Tibial artery (tissue), 4 donors: Measurements from ENCODE around the gene SLC38A6.

Source experiments
- DNase-seq, 2 donors: peaks; one replicate each; pipeline ENCODE4 v3.0.0-alpha.2; 2019
- H3K27ac ChIP-seq, 2 donors: fragments of 200-600 bp; sonication (generic) in 1 of 2; 1 replicate in 1 of 2; 2 replicates in 1 of 2; pipeline ENCODE4 v1.5.1; 2018 to 2019; ENCODE audit warnings: mild to moderate bottlenecking in 1 of 2
- H3K27me3 ChIP-seq, 2 donors: fragments of 200-600 bp; sonication (generic) in 1 of 2; one replicate each; pipeline versions ENCODE4 v1.5.1 to v1.6.0; 2016 to 2019
- H3K36me3 ChIP-seq, 3 donors: fragments of 200-600 bp; sonication (generic) in 2 of 3; one replicate each; pipeline ENCODE4 v1.5.1; 2016 to 2019; ENCODE audit warnings: mild to moderate bottlenecking in 2 of 3
- H3K4me1 ChIP-seq, 4 donors: fragments of 200-600 bp; sonication (generic) in 2 of 4; 1 replicate in 3 of 4; 2 replicates in 1 of 4; pipeline ENCODE4 v1.5.1; 2016 to 2019
- H3K4me3 ChIP-seq, 2 donors: fragments of 200-600 bp; sonication (generic) in 1 of 2; 1 replicate in 1 of 2; 2 replicates in 1 of 2; pipeline ENCODE4 v1.5.1; 2018 to 2019; ENCODE audit warnings: mild to moderate bottlenecking in 2 of 2
- H3K9me3 ChIP-seq, 3 donors: fragments of 200-600 bp; sonication (generic) in 1 of 3; one replicate each; pipeline ENCODE4 v1.5.1; 2016 to 2019
- intact Hi-C: fragments of 100-400 bp; cut with DNase I; formaldehyde crosslinking; loops from one replicate; pipeline ENCODE4 v1.15.0; 2023; ENCODE audit warnings: low total_unique reads
- TF ChIP-seq, protein P1 (sequence below), 2 experiments: fragments of 200-600 bp in 1 of 2; fragments of 450-650 bp in 1 of 2; IDR thresholded peaks; one replicate each; pipeline ENCODE4 v1.5.1; 2017 to 2019; ENCODE audit warnings: antibody characterized with exemption in 2 of 2, mild to moderate bottlenecking in 1 of 2, moderate library complexity in 1 of 2

SLC38A6 gene

DNA sequence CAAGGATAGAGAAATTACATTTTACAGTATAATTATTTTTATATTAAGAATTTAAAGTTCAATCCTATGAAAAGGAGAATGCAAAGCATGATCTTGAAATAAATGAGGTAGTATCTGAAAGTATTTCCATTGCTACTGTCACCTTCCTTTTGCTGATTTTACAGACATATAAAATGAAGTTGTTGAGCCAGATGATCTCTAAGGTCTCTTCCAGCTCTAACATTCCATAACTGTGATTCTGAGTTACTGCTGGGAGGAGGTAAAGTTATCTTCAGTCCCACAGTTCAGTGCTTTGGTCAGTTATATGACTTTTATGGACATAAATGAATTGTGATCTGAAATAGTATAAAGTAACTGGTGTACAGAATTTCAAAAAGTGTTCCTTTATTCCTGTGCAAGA lies 52.8 kb downstream of the SLC38A6 start:
- Histone ChIP-seq H3K27ac (no peak overlapping the region), H3K4me3 (no peak overlapping the region), H3K9me3 (no peaks in the 10 kb centered on the region), H3K36me3 (no peaks in the 10 kb centered on the region), H3K27me3 (no peaks in the 10 kb centered on the region), H3K4me1 (no peaks in the 10 kb centered on the region)
- no peak for DNase-seq
- intact Hi-C loops = no loop called here
- TF ChIP-seq, protein P1, sequence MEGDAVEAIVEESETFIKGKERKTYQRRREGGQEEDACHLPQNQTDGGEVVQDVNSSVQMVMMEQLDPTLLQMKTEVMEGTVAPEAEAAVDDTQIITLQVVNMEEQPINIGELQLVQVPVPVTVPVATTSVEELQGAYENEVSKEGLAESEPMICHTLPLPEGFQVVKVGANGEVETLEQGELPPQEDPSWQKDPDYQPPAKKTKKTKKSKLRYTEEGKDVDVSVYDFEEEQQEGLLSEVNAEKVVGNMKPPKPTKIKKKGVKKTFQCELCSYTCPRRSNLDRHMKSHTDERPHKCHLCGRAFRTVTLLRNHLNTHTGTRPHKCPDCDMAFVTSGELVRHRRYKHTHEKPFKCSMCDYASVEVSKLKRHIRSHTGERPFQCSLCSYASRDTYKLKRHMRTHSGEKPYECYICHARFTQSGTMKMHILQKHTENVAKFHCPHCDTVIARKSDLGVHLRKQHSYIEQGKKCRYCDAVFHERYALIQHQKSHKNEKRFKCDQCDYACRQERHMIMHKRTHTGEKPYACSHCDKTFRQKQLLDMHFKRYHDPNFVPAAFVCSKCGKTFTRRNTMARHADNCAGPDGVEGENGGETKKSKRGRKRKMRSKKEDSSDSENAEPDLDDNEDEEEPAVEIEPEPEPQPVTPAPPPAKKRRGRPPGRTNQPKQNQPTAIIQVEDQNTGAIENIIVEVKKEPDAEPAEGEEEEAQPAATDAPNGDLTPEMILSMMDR (IDR thresholded peaks at IDR 0.05) = no peak

DNA sequence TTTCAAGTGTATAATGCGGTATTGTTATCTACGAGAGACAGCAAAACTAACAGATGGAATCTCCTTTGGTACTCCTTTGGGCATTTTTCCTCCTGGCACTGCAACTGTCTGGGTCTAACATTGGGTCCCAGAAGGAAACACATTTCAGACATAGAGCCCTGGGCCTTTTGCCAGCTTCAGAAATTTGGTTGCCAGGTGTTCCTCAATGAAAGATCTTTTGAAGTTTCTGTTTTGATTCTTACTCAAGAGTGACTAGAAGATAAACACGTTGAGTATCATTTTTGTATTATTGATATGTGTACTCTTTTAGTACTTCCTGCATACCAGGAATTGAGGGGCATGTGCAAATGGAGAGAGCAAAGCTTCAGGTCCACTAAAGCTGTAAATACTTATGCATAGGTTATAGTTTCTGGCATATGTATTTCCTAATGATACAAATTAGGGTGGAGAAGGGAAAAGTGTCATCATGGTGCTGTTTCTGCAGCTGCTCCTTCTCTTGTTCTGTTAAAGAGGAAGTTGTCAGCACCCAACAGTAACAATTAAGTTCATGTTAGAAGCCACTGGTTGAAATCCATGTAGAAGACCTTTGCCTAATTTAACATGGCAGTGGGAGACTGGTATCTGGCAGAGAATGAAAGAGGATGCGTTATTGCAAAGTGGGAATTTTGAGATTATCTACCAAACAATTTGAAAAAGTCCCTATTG lies 53.5 kb downstream of the SLC38A6 start:
- no peaks in the 10 kb centered on the region for H3K27me3 ChIP-seq
- no peak for DNase-seq
- no peaks in the 10 kb centered on the region for H3K4me1 ChIP-seq
- H3K27ac ChIP-seq = no peak overlapping the region
- no peaks in the 10 kb centered on the region for H3K36me3 ChIP-seq
- no peak overlapping the region for H3K4me3 ChIP-seq
- TF ChIP-seq, protein P1 (IDR thresholded peaks at IDR 0.05) = no peak
- no peaks in the 10 kb centered on the region for H3K9me3 ChIP-seq
- intact Hi-C loops = no loop called here

DNA sequence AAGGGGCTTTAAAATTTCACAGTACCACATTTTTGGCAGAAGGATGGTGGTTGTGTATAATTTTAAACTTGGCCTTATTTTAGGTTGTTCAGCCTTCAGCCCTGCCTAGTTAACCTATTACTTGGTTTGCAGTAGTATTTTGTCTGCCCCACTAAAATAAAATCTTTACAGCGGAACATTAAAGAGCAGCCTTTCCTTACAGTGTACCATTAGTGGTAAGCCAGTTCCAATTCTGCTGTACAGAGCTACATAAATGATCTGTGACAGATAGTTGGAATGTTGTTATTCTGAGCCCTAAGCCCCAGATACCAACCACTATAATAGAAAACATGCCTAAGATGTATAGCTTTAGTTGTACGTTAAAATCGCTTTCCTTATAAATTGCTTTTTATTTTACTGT lies 56.2 kb downstream of the SLC38A6 start:
- H3K36me3 ChIP-seq = no peaks in the 10 kb centered on the region
- no peaks in the 10 kb centered on the region for H3K4me1 ChIP-seq
- H3K4me3 ChIP-seq = no peak overlapping the region
- DNase-seq = no peak
- no peaks in the 10 kb centered on the region for H3K9me3 ChIP-seq
- TF ChIP-seq, protein P1 (IDR thresholded peaks at IDR 0.05) = no peak
- H3K27me3 ChIP-seq = no peaks in the 10 kb centered on the region
- no peak overlapping the region for H3K27ac ChIP-seq
- intact Hi-C loops = no loop called here

DNA sequence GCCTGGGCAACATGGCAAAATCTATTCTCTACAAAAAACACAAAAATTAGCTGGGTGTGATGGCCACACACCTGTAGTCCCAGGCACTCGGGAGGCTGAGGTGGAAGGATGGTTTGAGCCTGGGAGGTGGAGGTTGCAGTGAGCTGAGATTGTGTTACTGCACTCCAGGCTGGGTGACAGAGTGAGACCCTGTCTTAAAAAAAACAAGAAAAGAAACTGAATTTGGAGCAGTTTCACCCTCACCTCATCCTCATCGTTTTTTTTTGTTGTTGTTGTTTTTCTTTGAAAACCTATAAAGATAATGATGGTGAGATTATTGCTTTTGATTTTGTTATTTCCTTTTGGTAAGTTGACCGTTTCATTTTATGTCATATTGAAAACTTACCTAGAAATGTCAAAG lies 60.7 kb downstream of the SLC38A6 start:
- intact Hi-C loops = no loop called here
- no peak for DNase-seq
- Histone ChIP-seq H3K4me1 (no peaks in the 10 kb centered on the region), H3K27ac (no peak overlapping the region), H3K9me3 (no peaks in the 10 kb centered on the region), H3K27me3 (no peaks in the 10 kb centered on the region), H3K4me3 (no peak overlapping the region), H3K36me3 (no peaks in the 10 kb centered on the region)
- TF ChIP-seq, protein P1 (IDR thresholded peaks at IDR 0.05) = no peak

DNA sequence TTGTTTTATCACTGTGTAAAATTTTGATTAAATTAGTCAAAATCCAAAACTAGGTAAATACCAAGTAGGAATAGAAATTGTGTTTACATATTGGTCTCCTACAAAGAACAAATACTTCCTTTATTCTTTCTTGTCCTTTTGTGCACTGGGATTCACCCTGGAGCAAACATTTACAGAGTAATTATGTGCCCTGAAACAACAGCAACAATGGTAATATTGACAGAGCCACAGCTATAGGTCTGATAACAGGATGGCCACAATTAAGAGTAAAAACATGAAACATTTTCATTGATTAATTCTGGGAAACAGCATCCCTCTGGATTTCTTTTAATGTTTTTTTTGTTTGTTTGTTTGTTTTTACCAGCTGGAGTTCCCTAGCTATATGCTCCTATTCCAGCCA lies 61.2 kb downstream of the SLC38A6 start:
- no peaks in the 10 kb centered on the region for H3K27me3 ChIP-seq
- no peak for DNase-seq
- TF ChIP-seq, protein P1 (IDR thresholded peaks at IDR 0.05) = no peak
- no peak overlapping the region for H3K27ac ChIP-seq
- no peak overlapping the region for H3K4me3 ChIP-seq
- no peaks in the 10 kb centered on the region for H3K36me3 ChIP-seq
- intact Hi-C loops = no loop called here
- no peaks in the 10 kb centered on the region for H3K9me3 ChIP-seq
- H3K4me1 ChIP-seq = no peaks in the 10 kb centered on the region

DNA sequence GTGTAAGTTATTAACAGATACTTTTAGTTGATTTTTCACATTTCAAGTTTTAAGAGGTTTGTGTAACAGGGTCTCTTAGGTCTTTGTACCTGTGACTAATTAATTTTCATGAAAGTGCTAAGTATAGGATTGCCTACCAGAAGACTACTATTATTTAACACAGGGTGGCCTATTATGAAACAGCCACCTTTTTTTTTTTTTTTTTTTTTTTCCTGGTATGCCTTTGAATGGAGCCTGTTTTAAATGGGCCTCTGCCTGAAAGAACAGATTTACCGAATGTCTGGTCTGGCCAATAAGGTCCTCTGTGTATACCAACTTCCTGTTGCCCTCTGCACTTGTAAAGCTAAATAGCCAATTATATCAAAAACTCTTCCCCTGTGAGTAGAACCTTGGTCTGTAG lies 62.5 kb downstream of the SLC38A6 start:
- TF ChIP-seq, protein P1 (IDR thresholded peaks at IDR 0.05) = no peak
- no peaks in the 10 kb centered on the region for H3K36me3 ChIP-seq
- H3K27me3 ChIP-seq = no peaks in the 10 kb centered on the region
- no peak overlapping the region for H3K4me3 ChIP-seq
- no peak for DNase-seq
- no peaks in the 10 kb centered on the region for H3K4me1 ChIP-seq
- H3K27ac ChIP-seq = no peak overlapping the region
- intact Hi-C loops = no loop called here
- H3K9me3 ChIP-seq = no peaks in the 10 kb centered on the region
